NCI-H2227 treated with DMSO at 0.1 percent for 48 hours (cell line): ENCODE data around the gene KLK6.
A peak's percentile ranks its signal among the peaks of the same experiment; 100 is the strongest.

Experiments used
- DNase-seq: peaks from one replicate; lab custom pipeline; 2025; lab: John Stamatoyannopoulos, UW

The KLK6 gene

DNA sequence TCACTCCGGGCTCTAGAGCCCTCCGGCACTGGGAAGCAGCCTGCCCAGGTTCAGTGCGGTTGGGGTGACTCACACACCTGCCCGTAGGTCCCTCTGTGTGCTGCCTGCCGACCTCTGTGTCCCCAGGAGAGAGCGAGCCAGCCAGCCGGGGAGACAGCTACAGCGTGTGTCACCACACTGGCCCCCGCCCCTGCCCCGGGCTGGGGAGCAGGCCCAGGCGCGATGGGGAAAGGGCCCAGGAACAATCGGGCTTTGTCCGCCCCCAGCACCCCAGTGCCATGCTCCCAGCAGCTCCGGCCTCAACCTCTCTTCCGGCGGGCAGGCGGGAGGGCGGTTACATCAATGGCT is at the start of gene KLK6:
Gene KLK6, minus strand, starts transcription at position 179 of the 348 bp plus-strand sequence. CDS start 1,487 bp downstream, outside the sequence.
- no peak for DNase-seq

DNA sequence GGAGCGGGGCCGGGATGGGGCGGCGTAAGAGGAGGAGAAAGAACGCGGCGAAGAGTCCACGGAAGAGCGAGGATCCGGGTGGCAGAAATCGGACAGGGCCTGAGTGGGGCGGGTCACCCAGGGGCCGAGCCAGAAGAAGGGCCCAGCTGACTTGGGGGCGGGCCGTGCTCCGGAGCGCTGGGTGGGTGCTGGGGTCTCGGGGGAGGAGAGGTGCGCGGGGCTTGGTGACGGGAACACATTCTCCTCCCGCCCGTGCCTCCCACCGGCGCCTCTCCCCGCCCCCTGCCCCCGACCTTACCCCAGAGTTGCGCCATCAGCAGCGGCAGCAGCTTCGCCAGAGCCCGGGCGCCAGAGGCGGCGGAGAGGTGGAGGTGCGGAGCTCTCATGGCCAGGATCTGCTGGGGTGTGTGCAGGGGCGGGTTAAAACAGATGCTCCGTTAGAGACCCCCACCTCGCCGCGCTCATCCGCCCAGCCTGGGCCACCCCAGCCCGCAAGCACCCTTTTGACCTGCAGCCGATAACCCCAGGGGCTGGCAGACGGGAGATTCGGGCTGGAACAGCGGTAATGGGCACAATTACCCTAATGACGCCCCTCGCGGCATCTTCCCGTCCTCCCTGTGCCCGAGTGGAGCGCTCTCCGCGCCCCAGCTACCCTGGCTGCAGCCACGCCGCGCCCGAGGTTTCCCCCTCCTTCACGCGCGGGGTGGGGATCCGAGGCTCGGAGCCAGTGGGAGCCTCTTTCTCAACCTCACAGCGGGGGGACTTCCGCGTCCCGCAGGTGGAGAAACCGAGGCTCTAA is 49.6 kb upstream of the KLK6 start:
- DNase-seq = no peak

DNA sequence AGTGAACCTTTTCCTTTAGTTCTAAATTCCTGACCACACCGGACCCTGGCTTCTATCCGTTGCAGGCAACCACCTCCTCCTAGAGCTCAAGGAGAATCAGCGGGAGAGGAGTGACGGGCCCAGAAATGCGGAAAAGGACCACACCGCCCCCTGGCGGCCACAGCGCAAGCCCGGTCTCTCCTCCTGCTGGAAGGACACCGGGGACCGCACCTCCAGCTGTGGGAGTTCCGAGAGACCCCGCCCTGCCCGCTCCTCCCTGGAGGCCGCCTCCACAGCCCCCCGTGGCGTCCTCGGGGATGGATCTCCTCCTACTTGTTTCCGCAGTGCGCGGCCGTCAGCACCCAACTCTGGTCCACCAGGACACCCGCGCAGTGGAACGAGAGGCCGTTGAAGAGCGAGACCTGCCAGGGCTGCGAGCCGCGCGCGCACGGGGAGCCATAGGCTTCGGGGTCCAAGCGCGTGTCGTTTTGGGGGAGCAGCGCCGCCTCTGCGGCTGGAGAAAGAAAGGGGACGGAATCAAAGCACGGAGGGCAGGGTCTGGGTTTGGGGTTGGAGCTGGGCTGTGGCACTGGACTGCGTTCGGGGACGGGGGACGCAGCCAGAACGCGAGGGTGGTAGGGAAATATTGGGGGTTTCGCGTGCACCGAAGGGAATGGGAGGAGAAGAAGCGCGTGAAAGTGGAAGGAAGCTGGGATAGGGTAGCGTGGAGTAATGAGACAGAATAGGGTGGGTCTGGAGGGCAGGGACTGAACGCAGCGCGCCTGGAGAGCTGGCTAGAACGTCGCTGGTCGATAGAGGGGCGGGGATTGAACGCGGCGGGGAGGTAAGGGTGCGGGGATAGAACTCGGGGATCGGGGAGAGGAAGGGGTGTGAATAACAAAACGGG is 47.6 kb upstream of the KLK6 start:
- DNase-seq = peak; percentile 30

DNA sequence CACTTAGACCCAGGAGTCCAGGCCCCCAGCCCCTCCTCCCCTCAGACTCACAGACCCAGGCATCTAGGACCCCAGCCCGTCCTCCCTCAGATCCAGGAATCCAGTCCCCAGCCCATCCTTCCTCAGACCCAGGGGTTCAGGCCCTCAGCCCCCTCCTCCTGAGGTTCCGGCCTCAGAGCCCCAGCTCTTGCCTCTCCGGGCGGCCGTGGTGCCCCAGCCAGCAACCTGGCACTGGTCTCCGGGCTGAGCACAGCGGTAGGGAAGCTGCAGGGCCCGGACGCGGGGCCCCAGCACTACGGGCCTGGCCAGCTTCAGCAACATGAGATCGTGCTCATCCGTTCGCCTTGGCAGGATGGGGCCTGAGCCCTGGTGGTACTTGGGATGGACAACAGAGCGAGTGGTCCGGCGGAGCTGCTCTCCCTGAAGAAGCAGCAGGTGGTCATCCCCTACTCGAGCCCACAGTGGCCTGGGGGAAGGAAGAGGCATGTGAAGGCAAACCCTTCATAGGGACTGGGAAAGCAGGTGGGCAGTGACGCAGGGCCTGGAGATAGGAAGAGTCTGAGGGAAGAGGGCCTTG is 46.4 kb upstream of the KLK6 start:
- DNase-seq = no peak

DNA sequence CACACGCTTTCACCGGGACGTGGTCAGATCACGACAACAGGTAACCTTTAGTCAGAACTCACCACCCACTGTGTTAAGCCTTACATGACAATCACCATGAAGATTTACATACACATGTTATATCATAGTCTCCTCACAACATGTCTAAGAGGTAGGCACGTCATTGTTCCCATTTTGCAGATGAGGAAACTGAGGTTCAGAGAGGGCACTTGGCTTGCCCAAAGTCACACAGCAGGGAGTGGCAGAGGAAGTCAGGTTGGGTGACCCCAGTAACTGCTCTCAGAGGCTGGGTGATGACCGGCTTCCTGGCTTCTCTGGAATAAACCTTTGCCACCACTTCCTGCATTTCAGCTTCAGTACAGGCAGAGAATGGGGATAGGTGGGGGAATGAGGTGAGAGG is 44.9 kb upstream of the KLK6 start:
- no peak for DNase-seq

DNA sequence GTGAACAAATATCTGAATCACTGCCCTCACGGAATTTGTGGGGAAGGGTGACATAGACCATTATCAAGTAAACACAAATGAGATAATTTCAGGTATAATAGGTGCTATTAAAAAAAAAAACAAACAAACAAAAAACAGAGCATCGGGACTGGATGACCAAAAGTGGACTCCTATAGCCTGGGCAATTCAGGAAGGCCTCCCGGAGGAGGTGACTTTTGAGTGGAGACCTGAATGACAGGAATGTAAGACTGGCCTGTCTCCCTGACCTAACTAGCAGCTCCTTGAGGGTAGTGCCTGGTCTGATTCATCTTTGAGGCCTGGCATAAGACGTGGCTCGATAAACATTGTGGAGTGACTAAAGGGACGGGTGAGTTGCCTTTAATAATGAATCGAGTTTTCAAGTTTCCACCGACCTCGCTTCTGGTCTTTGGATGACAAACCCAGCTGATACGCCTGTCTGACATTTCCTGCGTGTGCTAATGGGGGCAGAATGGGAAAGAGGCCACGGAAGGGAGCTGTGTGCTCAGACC is 43.3 kb upstream of the KLK6 start:
- no peak for DNase-seq

DNA sequence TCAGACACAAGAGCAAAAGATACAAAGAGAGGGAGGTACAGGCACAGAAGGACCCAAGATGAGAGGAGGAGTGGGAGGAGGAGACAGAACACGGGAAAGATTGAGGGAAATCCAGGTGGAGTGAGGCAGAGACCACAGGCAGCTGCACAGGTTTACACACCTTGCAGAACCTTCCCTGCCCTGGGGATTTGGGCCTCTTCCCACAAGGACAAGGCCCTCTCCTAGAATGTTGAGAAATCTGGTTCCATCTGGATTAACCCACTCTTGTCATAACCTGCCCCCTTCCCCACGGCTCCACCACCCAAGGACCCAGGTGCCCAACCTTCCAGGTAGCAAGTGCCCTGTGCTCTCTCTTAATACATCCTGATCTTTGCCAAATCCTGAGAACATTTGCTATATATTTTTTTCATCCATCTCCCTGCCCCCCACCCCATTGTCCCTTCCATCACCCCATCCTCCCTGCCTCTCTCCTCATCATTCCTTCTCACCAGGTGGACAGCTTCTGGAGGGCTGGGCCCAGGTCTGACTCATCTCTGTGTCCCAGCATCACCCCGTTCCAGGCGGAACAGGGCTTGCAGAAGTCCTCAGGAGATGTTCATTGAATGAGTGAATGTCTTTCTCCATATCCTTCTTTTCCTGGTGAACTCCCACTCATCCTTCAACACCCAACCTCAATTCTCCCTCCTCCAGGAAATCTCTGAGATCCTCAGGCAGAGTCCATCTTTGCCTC is 40.8 kb upstream of the KLK6 start:
- no peak for DNase-seq

DNA sequence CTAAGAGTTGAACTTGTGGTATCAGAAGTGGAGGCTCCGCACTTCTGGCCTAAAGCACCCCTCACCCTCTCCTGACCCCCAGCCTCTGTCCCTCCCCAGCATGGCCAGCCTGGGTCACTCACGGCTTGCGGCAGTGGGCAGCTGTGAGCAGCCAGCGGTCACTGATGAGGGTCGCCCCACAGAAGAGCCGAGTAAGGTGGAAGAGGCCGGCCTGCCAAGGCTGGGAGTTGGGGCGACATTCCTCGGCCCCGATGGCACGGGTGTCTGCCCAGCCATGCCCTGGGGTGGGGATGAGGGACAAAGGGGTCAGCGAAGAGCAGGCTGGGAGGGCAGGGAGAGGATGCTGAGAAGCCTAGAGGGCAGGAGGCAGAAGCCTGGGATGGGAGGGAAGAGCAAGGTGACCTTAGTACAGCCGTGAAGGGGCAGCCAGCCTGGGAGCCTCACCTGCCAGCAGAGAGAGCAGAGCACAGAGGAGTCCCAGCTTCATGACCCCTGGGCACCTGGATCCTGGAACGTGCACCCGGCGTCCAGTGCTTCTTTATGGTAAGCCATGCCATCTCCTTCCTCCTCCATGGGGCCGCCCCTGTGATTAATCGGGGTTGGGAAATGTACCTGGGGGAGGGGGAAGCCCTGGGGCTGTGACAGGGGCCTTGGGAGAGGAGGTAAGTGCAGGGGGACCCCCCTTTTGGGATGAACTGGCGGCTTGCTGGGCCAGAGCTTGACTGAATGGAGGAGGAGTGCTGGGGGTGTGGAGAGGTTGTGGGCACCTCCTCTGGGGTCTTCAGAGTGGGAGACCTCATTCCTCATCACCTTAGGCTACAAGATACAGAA is 39.9 kb upstream of the KLK6 start:
- no peak for DNase-seq

DNA sequence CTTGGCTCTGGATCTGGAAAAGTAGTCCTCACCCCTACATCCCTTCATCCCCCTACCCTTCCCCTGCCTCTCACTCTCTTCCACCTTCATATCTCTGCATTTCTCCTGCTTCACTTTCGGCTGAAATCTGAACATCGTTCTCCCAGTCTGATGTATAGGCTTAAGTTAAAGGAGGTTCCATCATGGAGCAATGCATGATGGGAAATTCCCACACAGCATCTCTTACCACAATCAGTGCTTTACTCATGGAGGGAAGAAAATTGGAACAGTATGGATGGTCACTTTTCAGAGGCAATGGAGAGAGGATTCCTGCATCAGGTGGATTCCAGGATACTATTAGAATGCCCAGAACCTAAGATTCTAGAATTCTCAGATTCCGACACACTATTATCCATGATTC is 38.1 kb upstream of the KLK6 start:
- DNase-seq = no peak

DNA sequence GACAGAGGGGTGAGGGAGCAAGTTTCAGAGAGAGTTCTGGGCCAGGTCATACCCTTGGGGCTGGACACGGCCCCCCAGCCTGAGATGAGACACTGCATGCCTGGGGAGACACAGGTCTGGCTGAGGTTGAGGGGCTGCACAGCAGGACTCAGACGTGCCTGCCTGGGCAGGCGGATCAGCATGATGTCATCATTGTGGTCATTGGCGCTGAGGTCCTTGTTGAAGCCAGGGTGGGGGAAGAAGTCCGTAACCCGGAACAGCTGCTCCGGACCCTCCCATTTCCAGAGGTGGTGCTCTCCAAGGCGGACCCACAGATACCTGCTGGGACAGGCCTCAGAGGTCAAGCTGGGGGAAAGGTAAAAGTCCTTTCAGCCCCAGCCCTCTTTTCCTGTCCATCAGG is 37.0 kb upstream of the KLK6 start:
- no peak for DNase-seq

DNA sequence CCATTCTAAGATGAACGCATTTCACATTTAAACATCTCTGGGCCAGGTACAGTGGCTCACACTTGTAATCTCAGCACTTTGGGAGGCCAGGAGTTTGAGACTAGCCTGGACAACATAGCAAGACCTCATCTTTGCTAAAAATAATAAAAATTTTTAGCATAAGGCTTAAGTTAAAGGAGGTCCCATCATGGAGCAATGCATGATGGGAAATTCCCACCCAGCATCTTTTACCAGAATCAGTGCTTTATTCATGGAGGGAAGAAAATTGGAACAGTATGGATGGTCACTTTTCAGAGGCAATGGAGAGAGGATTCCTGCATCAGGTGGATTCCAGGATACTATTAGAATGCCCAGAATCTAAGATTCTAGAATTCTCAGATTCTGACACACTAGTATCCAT is 35.9 kb upstream of the KLK6 start:
- no peak for DNase-seq

DNA sequence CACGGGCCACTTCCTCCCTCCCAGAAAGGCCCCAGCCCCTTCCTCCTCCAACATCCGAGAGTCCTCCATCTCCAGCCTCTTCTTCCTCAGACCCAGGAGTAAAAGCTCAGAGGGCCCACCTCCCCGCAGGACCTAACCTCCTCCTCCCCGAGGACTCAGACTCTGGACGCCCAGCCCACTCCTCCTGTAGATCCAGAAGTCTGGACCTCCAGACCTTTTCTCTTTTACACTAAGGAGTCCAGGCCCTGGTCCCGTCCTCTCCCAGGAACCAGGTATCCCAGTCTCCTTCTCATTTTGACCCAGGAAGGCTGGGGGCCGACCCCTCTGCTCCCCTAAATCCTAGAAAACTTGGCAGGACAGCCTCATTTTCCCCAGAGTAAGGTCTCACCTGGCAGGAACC is 33.9 kb upstream of the KLK6 start:
- DNase-seq = no peak

DNA sequence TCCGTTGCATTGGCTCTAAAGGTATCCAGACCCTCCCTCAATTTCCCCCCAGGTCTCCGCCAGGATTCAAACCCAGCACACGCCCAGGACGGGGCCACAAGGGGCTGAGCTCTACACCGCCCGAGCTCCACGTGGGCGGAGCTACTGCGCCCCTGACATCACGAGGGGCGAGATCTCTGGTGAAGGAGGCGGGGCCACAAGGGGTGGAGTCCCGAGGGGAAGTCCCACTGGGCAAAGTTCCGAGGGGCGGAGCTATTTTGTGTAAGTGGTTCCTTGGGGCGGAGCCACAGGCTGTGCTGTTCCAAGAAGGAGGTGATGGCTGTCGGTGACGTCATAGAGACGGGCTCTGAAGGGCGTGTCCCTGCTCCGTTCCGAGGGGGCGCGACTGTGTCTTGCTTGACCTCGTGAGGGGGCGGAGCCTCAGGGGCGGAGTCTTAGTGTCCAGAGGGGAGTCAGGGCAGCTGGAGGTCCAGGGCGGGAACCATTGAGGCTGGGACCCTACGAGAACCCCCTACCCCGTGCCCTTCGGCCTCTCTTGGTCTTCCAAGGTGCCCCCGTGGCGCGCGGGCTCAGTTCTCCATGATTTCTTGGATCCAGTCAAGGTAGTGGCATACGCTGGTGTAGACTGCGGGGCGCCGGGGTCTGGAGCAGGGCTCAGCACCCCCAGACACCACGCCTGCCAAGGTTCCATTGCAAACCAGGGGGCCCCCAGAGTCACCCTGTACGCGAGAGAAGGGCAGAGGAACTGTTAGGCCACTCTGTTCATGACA is 33.3 kb upstream of the KLK6 start:
- DNase-seq = peak; percentile 2

DNA sequence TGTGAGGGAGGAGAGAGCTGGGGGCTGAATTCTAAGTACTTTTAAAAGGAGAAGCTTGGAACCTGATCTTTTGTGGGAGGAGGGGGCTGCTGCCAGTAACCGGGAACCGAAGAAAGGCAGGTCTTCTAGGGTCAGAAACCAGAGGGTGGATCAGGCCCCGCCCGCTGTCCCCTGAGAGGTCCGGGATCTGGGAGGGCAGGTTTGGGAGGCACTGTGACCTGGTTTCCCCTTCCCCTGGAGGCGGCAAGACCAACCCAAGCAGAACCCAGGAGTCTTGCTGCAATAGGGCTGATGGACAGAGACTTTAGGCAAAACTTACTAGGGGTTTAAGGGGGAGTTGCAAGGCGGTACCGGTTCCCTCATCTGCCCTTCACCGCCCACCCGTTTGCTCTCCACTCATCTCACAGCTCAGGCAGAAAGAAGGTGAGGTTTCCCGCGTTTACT is 32.7 kb upstream of the KLK6 start:
- no peak for DNase-seq

DNA sequence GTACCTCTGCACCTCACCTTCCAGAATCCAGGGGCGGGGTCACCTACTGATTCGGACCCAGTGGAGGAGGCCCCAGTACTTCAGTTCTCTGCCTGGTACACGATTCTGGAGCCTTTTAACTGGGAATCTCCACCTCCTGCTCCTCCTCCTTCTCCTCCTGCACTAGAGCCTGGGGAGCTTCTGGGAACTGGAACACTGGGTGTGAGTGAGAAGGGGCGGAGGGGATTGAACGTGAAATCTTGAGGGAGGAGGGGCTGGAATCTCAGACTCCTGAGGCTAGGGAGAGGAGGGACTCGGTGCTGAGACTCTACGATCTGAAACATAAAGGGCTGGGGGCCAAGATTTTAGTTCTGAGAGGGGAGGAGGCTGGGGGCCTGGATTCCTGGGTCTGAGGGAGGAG is 32.1 kb upstream of the KLK6 start, which contains the start of gene KLK8:
Gene KLK8, minus strand, starts transcription at position 90 of the 400 bp plus-strand sequence. CDS start 437 bp downstream, outside the sequence.
- no peak for DNase-seq

DNA sequence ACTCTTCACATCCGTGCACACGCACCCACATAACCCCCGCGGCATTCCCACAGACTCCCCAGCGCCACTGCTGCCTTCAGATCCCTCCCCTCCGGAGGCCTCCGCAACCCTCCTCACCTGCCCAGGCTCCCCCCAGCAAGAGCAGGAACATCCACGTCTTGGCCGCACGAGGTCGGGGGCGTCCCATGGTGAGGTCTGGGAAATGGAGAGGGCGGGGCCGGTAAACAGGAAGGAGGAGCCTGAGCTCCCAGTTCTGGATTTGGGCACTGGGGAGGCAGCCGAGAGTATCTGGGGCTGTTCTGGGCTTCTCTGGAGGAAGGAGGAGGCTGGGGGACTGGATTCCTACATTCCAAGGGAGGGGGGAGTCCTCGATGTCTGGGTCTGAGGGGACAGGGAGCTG is 31.6 kb upstream of the KLK6 start:
- DNase-seq = no peak

DNA sequence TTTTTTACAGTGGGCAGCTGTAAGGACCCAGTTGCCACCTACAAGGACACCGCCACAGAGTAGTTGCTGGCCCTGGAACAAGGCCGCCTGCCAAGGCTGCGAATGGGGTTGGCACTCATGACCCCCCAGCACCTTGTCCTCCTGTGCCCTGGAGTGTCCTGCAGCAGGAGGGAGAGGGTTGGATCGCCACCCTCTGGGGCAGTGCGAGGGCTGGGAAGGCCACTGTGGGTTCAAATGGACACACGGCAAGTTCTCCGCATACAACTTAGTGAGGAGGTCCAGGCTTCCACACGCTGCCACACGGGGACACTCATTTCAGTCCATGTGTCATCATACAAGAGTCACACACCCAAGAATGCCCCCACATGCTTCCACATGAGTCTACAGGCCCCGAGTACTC is 31.0 kb upstream of the KLK6 start:
- no peak for DNase-seq

DNA sequence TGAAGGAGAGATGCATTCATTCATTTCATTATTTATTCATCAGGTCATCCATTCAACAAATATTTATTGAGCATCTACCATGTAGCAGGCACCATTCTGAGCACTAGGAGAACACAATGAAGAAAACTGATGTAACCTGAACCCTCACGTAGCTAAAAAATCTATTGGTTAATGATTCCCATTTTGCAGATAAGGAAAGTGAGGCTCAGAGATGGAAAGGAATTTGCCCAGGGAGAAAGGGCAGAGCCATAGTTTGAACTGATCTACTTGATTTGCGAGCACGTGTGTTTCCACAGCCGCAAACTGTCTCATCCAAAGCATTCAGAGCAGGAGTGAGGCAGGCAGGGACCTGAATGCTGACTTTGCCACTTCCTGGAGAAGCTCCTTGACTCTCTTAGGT is 29.3 kb upstream of the KLK6 start:
- no peak for DNase-seq

DNA sequence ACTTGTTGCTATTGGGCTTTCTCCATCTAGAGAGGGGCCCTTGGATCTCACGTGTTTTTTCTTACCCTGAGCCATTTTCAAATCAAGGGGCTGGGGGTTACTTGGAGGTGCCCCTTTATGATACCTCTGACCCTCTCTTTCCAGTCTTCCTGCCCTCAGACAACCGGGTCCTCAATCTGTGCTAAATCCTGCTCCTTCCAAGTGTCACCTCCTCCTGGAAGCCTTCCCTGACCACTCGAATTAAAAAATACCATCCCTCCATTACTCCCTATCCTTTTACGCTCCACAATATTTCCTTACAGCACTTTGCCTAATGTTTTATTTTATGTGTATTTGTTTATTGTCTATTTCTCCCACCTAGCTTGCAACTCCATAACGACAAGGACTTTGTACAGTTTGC is 28.7 kb upstream of the KLK6 start:
- DNase-seq = no peak

DNA sequence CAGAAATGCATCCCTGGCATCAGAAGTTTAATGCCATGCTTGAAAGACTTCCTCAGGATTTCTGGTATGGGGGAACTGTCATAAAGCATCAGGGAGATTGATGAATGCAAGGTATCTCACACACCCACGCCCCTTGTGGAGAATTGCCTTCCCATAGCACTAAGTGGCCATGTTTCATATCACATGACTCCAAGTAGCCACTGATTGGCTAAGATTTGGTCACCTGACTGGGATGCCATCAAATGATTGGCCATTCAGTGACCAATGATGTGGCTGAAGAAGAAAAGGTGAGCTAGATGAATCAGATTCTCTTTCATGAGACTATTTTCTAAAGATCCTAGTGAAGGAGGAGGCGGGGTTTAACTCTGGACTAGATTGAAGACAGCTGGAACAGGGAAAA is 24.7 kb upstream of the KLK6 start:
- DNase-seq = no peak
